Gastroesophageal sphincter (tissue), 4 donors: ENCODE results near the gene ZNF175. TPM values are rescaled to one million over a fixed set of nuclear protein-coding genes. Genes with fewer than 3 reads are reported as not detected.

Source experiments
- ATAC-seq: fragments of 150-250 bp; one replicate; pipeline ENCODE4 v1.9.1; 2016; ENCODE audit warnings: mild to moderate bottlenecking, moderate library complexity
- H3K27ac ChIP-seq, 4 donors: fragments of 200-600 bp; sonication (generic) in 3 of 4; 1 replicate in 3 of 4; 2 replicates in 1 of 4; pipeline ENCODE4 v1.5.1; 2016 to 2019
- H3K27me3 ChIP-seq: fragments of 200-600 bp; sonication (generic); one replicate; pipeline ENCODE4 v1.5.1; 2019
- H3K36me3 ChIP-seq, 2 donors: fragments of 200-600 bp; sonication (generic); one replicate each; pipeline ENCODE4 v1.5.1; 2019; ENCODE audit warnings: control low read depth in 1 of 2
- H3K4me1 ChIP-seq, 3 donors: fragments of 200-600 bp; sonication (generic); 1 replicate in 2 of 3; 2 replicates in 1 of 3; pipeline ENCODE4 v1.5.1; 2016 to 2019; ENCODE audit warnings: control low read depth in 2 of 3
- H3K4me3 ChIP-seq, 2 donors: fragments of 200-600 bp; sonication (generic); one replicate each; pipeline ENCODE4 v1.5.1; 2019; ENCODE audit warnings: mild to moderate bottlenecking in 1 of 2, moderate library complexity in 1 of 2
- H3K9me3 ChIP-seq, 3 donors: fragments of 200-600 bp; sonication (generic); one replicate each; pipeline ENCODE4 v1.5.1; 2017 to 2019; ENCODE audit warnings: control low read depth in 2 of 3
- CTCF ChIP-seq, 4 experiments: fragments of 200-600 bp in 2 of 4; fragments of 450-650 bp in 2 of 4; sonication (generic) in 1 of 4; IDR thresholded peaks; one replicate each; pipeline ENCODE4 v1.5.1; 2017 to 2019; ENCODE audit warnings: antibody characterized with exemption in 4 of 4, mild to moderate bottlenecking in 2 of 4, moderate library complexity in 2 of 4
- EP300 ChIP-seq: sonication (generic); formaldehyde crosslinking; IDR thresholded peaks from one replicate; pipeline ENCODE4 v1.6.1; 2017; ENCODE audit warnings: antibody characterized with exemption, mild to moderate bottlenecking
- POLR2A ChIP-seq, 2 donors: fragments of 450-650 bp; IDR thresholded peaks; one replicate each; pipeline ENCODE4 v1.6.1; 2017; ENCODE audit warnings: antibody characterized with exemption in 2 of 2, mild to moderate bottlenecking in 2 of 2, moderate library complexity in 1 of 2
- POLR2AphosphoS5 ChIP-seq: sonication (generic); formaldehyde crosslinking; IDR thresholded peaks from one replicate; pipeline ENCODE4 v1.6.1; 2017; ENCODE audit warnings: antibody characterized with exemption
- WGBS, 2 donors: methylation state at CpG; one replicate each; pipeline ENCODE4 v1.1.5; 2018; ENCODE audit warnings: low coverage in 1 of 2; 5-methylcytosine and 5-hydroxymethylcytosine counted together
- total RNA-seq, 4 donors: library from RNA; depleted of rRNA; stranded (reverse); fragments of >200 nt; gene quantifications; one replicate each; pipeline ENCODE4 v1.1.0, GENCODE V29; 2016

The ZNF175 gene
- total RNA-seq, 4 donors from 2014 or later = 6.5 to 12.8 (median 7.3) TPM

- H3K36me3 ChIP-seq = no peaks in the 10 kb centered on the region
- H3K4me1 ChIP-seq = no peaks in the 10 kb centered on the region
- H3K4me3 ChIP-seq = no peak overlapping the region
- TF ChIP-seq POLR2AphosphoS5 (no peak), CTCF (IDR thresholded peaks at IDR 0.05) (no peak), POLR2A (IDR thresholded peaks at IDR 0.05) (no peak), EP300 (no peak)
- no peaks in the 10 kb centered on the region for H3K9me3 ChIP-seq
- WGBS, 2 donors = 46 to 55% methylated on average over 3 to 6 of the region's 7 CpGs
- H3K27ac ChIP-seq = no peak overlapping the region
- ATAC-seq = no peak
- peaks cover 93% of the 10 kb centered on the region for H3K27me3 ChIP-seq
These were observed 23.5 kb upstream of the ZNF175 start for GRCh38 chr19:51547397-51548212.

GRCh38 chr19:51548213-51548651 is 22.9 kb upstream of the ZNF175 start:
- Histone ChIP-seq H3K4me1 (no peaks in the 10 kb centered on the region), H3K27ac (no peak overlapping the region), H3K36me3 (no peaks in the 10 kb centered on the region), H3K4me3 (no peak overlapping the region), H3K9me3 (no peaks in the 10 kb centered on the region), H3K27me3 (peaks cover 91% of the 10 kb centered on the region)
- WGBS, 2 donors = 58 to 60% methylated on average over 1 to 3 of the region's 5 CpGs
- ATAC-seq = no peak
- TF ChIP-seq POLR2AphosphoS5 = no peak
- no peak for TF ChIP-seq POLR2A (IDR thresholded peaks at IDR 0.05)
- TF ChIP-seq CTCF (IDR thresholded peaks at IDR 0.05) = no peak
- no peak for TF ChIP-seq EP300

GRCh38 chr19:51548891-51549305 is 22.2 kb upstream of the ZNF175 start:
- no CpG with 5 or more reads among the region's 4 CpGs for WGBS, 2 donors
- peaks cover 94% of the 10 kb centered on the region for H3K27me3 ChIP-seq
- TF ChIP-seq POLR2AphosphoS5 = no peak
- TF ChIP-seq POLR2A (IDR thresholded peaks at IDR 0.05) = no peak
- no peak for TF ChIP-seq EP300
- no peak for TF ChIP-seq CTCF (IDR thresholded peaks at IDR 0.05)
- H3K9me3 ChIP-seq = no peaks in the 10 kb centered on the region
- ATAC-seq = no peak
- no peak overlapping the region for H3K27ac ChIP-seq
- no peak overlapping the region for H3K4me3 ChIP-seq
- H3K36me3 ChIP-seq = no peaks in the 10 kb centered on the region
- H3K4me1 ChIP-seq = no peaks in the 10 kb centered on the region

GRCh38 chr19:51549533-51550324 is 21.4 kb upstream of the ZNF175 start:
- H3K27me3 ChIP-seq = peaks cover 94% of the 10 kb centered on the region
- TF ChIP-seq CTCF (IDR thresholded peaks at IDR 0.05) (no peak), POLR2AphosphoS5 (no peak), POLR2A (IDR thresholded peaks at IDR 0.05) (no peak), EP300 (no peak)
- H3K4me3 ChIP-seq = no peak overlapping the region
- no peak overlapping the region for H3K27ac ChIP-seq
- no peaks in the 10 kb centered on the region for H3K36me3 ChIP-seq
- H3K4me1 ChIP-seq = no peaks in the 10 kb centered on the region
- ATAC-seq = no peak
- 40 to 53% methylated on average over 1 to 8 of the region's 8 CpGs for WGBS, 2 donors
- no peaks in the 10 kb centered on the region for H3K9me3 ChIP-seq
